HL-60 (cell line): ENCODE data around the gene BMAL1.

Source experiments
- DNase-seq, 2 experiments: peaks; one replicate each; pipeline ENCODE4 v3.0.0-alpha.2; 2010 to 2020; ENCODE audit warnings: low read depth in 1 of 2, low spot score in 1 of 2
- H3K27ac ChIP-seq: fragments of 250-450 bp; sonication (Bioruptor Pico); replicated peaks from 2 replicates; pipeline ENCODE4 v1.5.1; 2020; ENCODE audit warnings: mild to moderate bottlenecking, moderate library complexity
- H3K27me3 ChIP-seq: fragments of 250-450 bp; sonication (Bioruptor Pico); 2 replicates; pipeline ENCODE4 v1.5.1; 2021; ENCODE audit warnings: mild to moderate bottlenecking, moderate library complexity; ENCODE audit not compliant: insufficient read depth, poor library complexity, severe bottlenecking
- H3K4me3 ChIP-seq: replicated peaks from 2 replicates; pipeline ENCODE4 v1.5.1; 2011; ENCODE audit warnings: mild to moderate bottlenecking, control low read depth, low read length; ENCODE audit not compliant: insufficient read depth
- CTCF ChIP-seq: IDR thresholded peaks from one replicate; pipeline ENCODE4 v1.5.1; 2011; ENCODE audit warnings: low read length, control low read depth, inconsistent platforms; ENCODE audit not compliant: insufficient read depth
- GABPA ChIP-seq: IDR thresholded peaks from 2 replicates; pipeline ENCODE4 v1.6.1; 2012; ENCODE audit warnings: low read depth
- POLR2AphosphoS5 ChIP-seq: IDR thresholded peaks from 2 replicates; pipeline ENCODE4 v1.6.1; 2012; ENCODE audit warnings: low read depth
- REST ChIP-seq: IDR thresholded peaks from 2 replicates; pipeline ENCODE4 v1.6.1; 2012; ENCODE audit warnings: low read depth; ENCODE audit not compliant: insufficient replicate concordance
- SPI1 ChIP-seq: IDR thresholded peaks from 2 replicates; pipeline ENCODE4 v1.6.1; 2012; ENCODE audit warnings: low read depth, mild to moderate bottlenecking, borderline replicate concordance

BMAL1 gene

GRCh38 chr11:13318498-13319295, 41.1 kb downstream of the BMAL1 start:
- no peak for TF ChIP-seq GABPA
- H3K27me3 ChIP-seq: no peaks in the 10 kb centered on the region
- no peak overlapping the region for H3K27ac ChIP-seq
- H3K4me3 ChIP-seq: no peak overlapping the region
- no peak for DNase-seq

GRCh38 chr11:13320688-13321087, 43.1 kb downstream of the BMAL1 start:
- TF ChIP-seq GABPA: no peak
- no peak for TF ChIP-seq SPI1
- TF ChIP-seq CTCF: no peak
- TF ChIP-seq POLR2AphosphoS5: no peak
- TF ChIP-seq REST: no peak
- no peak for DNase-seq
- H3K4me3 ChIP-seq: no peak overlapping the region
- H3K27me3 ChIP-seq: no peaks in the 10 kb centered on the region
- H3K27ac ChIP-seq: no peak overlapping the region

- TF ChIP-seq POLR2AphosphoS5: no peak
- no peak for TF ChIP-seq GABPA
- no peak for TF ChIP-seq SPI1
- no peak for TF ChIP-seq CTCF
- TF ChIP-seq REST: no peak
- Histone ChIP-seq H3K27me3 (no peaks in the 10 kb centered on the region), H3K4me3 (no peak overlapping the region), H3K27ac (no peak overlapping the region)
- no peak for DNase-seq
Measured at GRCh38 chr11:13321431-13321830, 43.8 kb downstream of the BMAL1 start.

- DNase-seq: no peak
- TF ChIP-seq SPI1: no peak
- no peak for TF ChIP-seq CTCF
- no peak for TF ChIP-seq REST
- no peak overlapping the region for H3K27ac ChIP-seq
- H3K27me3 ChIP-seq: no peaks in the 10 kb centered on the region
- H3K4me3 ChIP-seq: no peak overlapping the region
Measured at GRCh38 chr11:13324141-13324540, 46.6 kb downstream of the BMAL1 start.
